B cell (primary cell): Measurements from ENCODE around the gene SLC12A4. TPM values are rescaled to one million over a fixed set of nuclear protein-coding genes. Genes with fewer than 3 reads are reported as not detected.
"Not testable (repeated sequence)": the region's sequence is repeated elsewhere in the genome, so short reads cannot be mapped to it uniquely, and the experiment has no call there.

Experiments used
- ATAC-seq: fragments of 200-7000 bp; cut with Tn5 transposase; one replicate; pipeline ENCODE4 v1.10.0; 2021; ENCODE audit warnings: low read depth, mild to moderate bottlenecking, moderate number of reproducible peaks, moderate library complexity
- CTCF ChIA-PET: fragments of 350-600 bp; sonication (Branson Sonifier 250); formaldehyde crosslinking; loops from one replicate; lab custom pipeline; 2021; ENCODE audit warnings: antibody characterized with exemption, inconsistent platforms; lab: Charles Lee
- POLR2A ChIA-PET: fragments of 350-600 bp; sonication (Branson Sonifier 250); formaldehyde crosslinking; loops from one replicate; lab custom pipeline; 2021; ENCODE audit warnings: antibody characterized with exemption; lab: Charles Lee
- DNase-seq: peaks from one replicate; pipeline ENCODE4 v3.0.0; 2013
- H2AFZ ChIP-seq: 2 replicates; pipeline ENCODE4 v1.6.1; 2012; ENCODE audit warnings: mild to moderate bottlenecking, low read depth, low read length; ENCODE audit not compliant: insufficient read depth, poor library complexity, severe bottlenecking
- H3K27ac ChIP-seq, 2 donors: 1 replicate in 1 of 2; 2 replicates in 1 of 2; pipeline ENCODE4 v1.5.1; 2012 to 2013; ENCODE audit warnings: low read length in 2 of 2, mild to moderate bottlenecking in 2 of 2, moderate library complexity in 1 of 2
- H3K27me3 ChIP-seq, 4 experiments: fragments of 200-600 bp in 1 of 4; sonication (generic) in 1 of 4; replicated peaks in 1 of 4; 1 replicate in 2 of 4; 2 replicates in 2 of 4; pipeline versions ENCODE4 v1.6.1 to v1.7.0; 2013 to 2016; ENCODE audit warnings: low read length in 3 of 4, mild to moderate bottlenecking in 2 of 4, mixed read lengths in 1 of 4, moderate library complexity in 1 of 4; ENCODE audit not compliant: insufficient read depth in 4 of 4, control insufficient read depth in 3 of 4; ENCODE audit errors: control extremely low read depth in 1 of 4
- H3K36me3 ChIP-seq, 2 experiments: replicated peaks in 1 of 2; 1 replicate in 1 of 2; 2 replicates in 1 of 2; pipeline versions ENCODE4 v1.6.1 to v1.7.1; 2013; ENCODE audit warnings: low read length in 1 of 2; ENCODE audit not compliant: insufficient read depth in 2 of 2, control insufficient read depth in 1 of 2; ENCODE audit errors: control extremely low read depth in 1 of 2, extremely low read depth in 1 of 2
- H3K4me1 ChIP-seq, 2 donors: fragments of 200-600 bp in 1 of 2; sonication (generic) in 1 of 2; 1 replicate in 1 of 2; 2 replicates in 1 of 2; pipeline versions ENCODE4 v1.5.1 to v1.6.1; 2013 to 2017; ENCODE audit warnings: low read length in 2 of 2; ENCODE audit not compliant: control insufficient read depth in 2 of 2, insufficient read depth in 2 of 2
- H3K4me2 ChIP-seq: replicated peaks from 2 replicates; pipeline ENCODE3; 2012; ENCODE audit warnings: mild to moderate bottlenecking, low read depth, low read length; ENCODE audit not compliant: poor library complexity, severe bottlenecking
- H3K4me3 ChIP-seq, 5 experiments: fragments of 200-600 bp in 1 of 5; sonication (generic) in 1 of 5; 1 replicate in 3 of 5; 2 replicates in 2 of 5; pipeline versions ENCODE4 v1.5.1 to v1.7.0; 2011 to 2016; ENCODE audit warnings: low read length in 4 of 5, mild to moderate bottlenecking in 4 of 5, low read depth in 2 of 5, control low read depth in 1 of 5, moderate library complexity in 1 of 5; ENCODE audit not compliant: insufficient read depth in 1 of 5; ENCODE audit errors: control extremely low read depth in 1 of 5, extremely low read depth in 1 of 5
- H3K79me2 ChIP-seq: fragments of 200-600 bp; sonication (generic); one replicate; pipeline ENCODE4 v1.6.0; 2016; ENCODE audit warnings: low read length; ENCODE audit not compliant: control insufficient read depth, insufficient read depth
- H3K9ac ChIP-seq: fragments of 200-600 bp; sonication (generic); 2 replicates; pipeline ENCODE4 v1.6.1; 2017; ENCODE audit warnings: mild to moderate bottlenecking, low read length, moderate library complexity
- H3K9me3 ChIP-seq, 3 donors: one replicate each; pipeline versions ENCODE4 v1.6.1 to v1.7.1; 2013; ENCODE audit warnings: low read length in 2 of 3; ENCODE audit not compliant: control insufficient read depth in 2 of 3, insufficient read depth in 1 of 3; ENCODE audit errors: control extremely low read depth in 1 of 3
- H4K20me1 ChIP-seq: 2 replicates; pipeline ENCODE4 v1.6.0; 2012; ENCODE audit warnings: mild to moderate bottlenecking, low read length; ENCODE audit not compliant: insufficient read depth, control insufficient read depth, poor library complexity, severe bottlenecking
- H3K27ac Mint-ChIP-seq: one replicate; pipeline ENCODE4 v1.8.0; 2021; ENCODE audit warnings: mixed read lengths
- H3K27me3 Mint-ChIP-seq: one replicate; pipeline ENCODE4 v1.8.0; 2021; ENCODE audit warnings: mixed read lengths
- H3K4me1 Mint-ChIP-seq: one replicate; pipeline ENCODE4 v1.8.0; 2021; ENCODE audit warnings: mixed read lengths
- H3K4me3 Mint-ChIP-seq: one replicate; pipeline ENCODE4 v1.8.0; 2021; ENCODE audit warnings: mixed read lengths
- H3K9me3 Mint-ChIP-seq: one replicate; pipeline ENCODE4 v1.8.0; 2022; ENCODE audit warnings: mixed read lengths; ENCODE audit not compliant: insufficient read depth
- EZH2 ChIP-seq: IDR thresholded peaks from 2 replicates; pipeline ENCODE4 v1.6.1; 2012; ENCODE audit warnings: borderline replicate concordance, low read depth, mild to moderate bottlenecking, moderate library complexity, low read length; ENCODE audit not compliant: insufficient read depth, poor library complexity, severe bottlenecking
- WGBS: methylation state at CpG from one replicate; pipeline ENCODE4 v1.1.5; 2013; ENCODE audit warnings: missing lambda C conversion rate; ENCODE audit not compliant: insufficient coverage; 5-methylcytosine and 5-hydroxymethylcytosine counted together
- intact Hi-C: fragments of 100-400 bp; cut with micrococcal nuclease; formaldehyde crosslinking; loops from one replicate; pipeline ENCODE4 v1.10.0; 2022
- polyA plus RNA-seq: library from polyadenylated mRNA; depleted of rRNA; stranded (reverse); fragments of >200 nt; gene quantifications from 2 replicates; pipeline ENCODE4 v1.2.3, GENCODE V29; 2012
- total RNA-seq, 2 donors: library from RNA; stranded (reverse); fragments of 120-200 nt in 1 of 2; gene quantifications; 1 replicate in 1 of 2; 2 replicates in 1 of 2; pipeline versions ENCODE4 v1.2.3 to v1.2.4, GENCODE V29; 2013 to 2022
- TF ChIP-seq, protein P1 (sequence below): fragments of 200-600 bp; IDR thresholded peaks from one replicate; pipeline ENCODE4 v1.8.0; 2022; ENCODE audit warnings: antibody characterized with exemption, mild to moderate bottlenecking

The SLC12A4 gene
- total and polyA plus RNA-seq, 2 donors (not counting 1 experiment from before 2014, with no cell fraction given) = 20.2 to 42.2 TPM

- H4K20me1 ChIP-seq = peaks cover 60% of the 10 kb centered on the region
- CTCF ChIA-PET = interaction anchor here (1.0 to 1.2 kb wide), 2 partner anchors 13 to 99 kb away, joined by 3 read pairs; no protein-coding TSS in a partner anchor
- Mint-ChIP-seq H3K27ac (peak overlapping the region; percentile 32), H3K4me3 (no peak overlapping the region), H3K4me1 (peaks cover 1% of the 10 kb centered on the region), H3K9me3 (no peaks in the 10 kb centered on the region), H3K27me3 (no peaks in the 10 kb centered on the region)
- no peak overlapping the region for H3K27ac ChIP-seq
- no peak overlapping the region for H3K4me2 ChIP-seq
- DNase-seq = no peak
- H3K9me3 ChIP-seq = no peaks in the 10 kb centered on the region
- WGBS = 89% methylated on average over 4 of the region's 7 CpGs
- POLR2A ChIA-PET = no interaction called here
- ATAC-seq = no peak
- H3K27me3 ChIP-seq = no peaks in the 10 kb centered on the region
- no peaks in the 10 kb centered on the region for H3K4me1 ChIP-seq
- no peak for TF ChIP-seq EZH2
- TF ChIP-seq, protein P1, sequence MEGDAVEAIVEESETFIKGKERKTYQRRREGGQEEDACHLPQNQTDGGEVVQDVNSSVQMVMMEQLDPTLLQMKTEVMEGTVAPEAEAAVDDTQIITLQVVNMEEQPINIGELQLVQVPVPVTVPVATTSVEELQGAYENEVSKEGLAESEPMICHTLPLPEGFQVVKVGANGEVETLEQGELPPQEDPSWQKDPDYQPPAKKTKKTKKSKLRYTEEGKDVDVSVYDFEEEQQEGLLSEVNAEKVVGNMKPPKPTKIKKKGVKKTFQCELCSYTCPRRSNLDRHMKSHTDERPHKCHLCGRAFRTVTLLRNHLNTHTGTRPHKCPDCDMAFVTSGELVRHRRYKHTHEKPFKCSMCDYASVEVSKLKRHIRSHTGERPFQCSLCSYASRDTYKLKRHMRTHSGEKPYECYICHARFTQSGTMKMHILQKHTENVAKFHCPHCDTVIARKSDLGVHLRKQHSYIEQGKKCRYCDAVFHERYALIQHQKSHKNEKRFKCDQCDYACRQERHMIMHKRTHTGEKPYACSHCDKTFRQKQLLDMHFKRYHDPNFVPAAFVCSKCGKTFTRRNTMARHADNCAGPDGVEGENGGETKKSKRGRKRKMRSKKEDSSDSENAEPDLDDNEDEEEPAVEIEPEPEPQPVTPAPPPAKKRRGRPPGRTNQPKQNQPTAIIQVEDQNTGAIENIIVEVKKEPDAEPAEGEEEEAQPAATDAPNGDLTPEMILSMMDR = no peak
- intact Hi-C loops = no loop called here
- H3K4me3 ChIP-seq = no peak overlapping the region
- peaks cover 77% of the 10 kb centered on the region for H3K79me2 ChIP-seq
- H2AFZ ChIP-seq = no peak overlapping the region
- H3K9ac ChIP-seq = no peak overlapping the region
- H3K36me3 ChIP-seq = peaks cover 0 to 26% of the 10 kb centered on the region in 2 experiments
Observed at GRCh38 chr16:67915831-67916723, 52.4 kb downstream of the SLC12A4 start.

- H3K9me3 ChIP-seq, intact Hi-C loops, H3K4me1 Mint-ChIP-seq, H3K27ac Mint-ChIP-seq, H3K4me3 Mint-ChIP-seq, H3K27ac ChIP-seq, H3K4me3 ChIP-seq, H3K27me3 ChIP-seq, H3K4me2 ChIP-seq, H2AFZ ChIP-seq, H3K9me3 Mint-ChIP-seq, H3K4me1 ChIP-seq, DNase-seq, H3K9ac ChIP-seq, H3K27me3 Mint-ChIP-seq, ATAC-seq: not testable (repeated sequence)
- Histone ChIP-seq H3K79me2 (peaks cover 79% of the 10 kb centered on the region), H3K36me3 (peaks cover 0 to 31% of the 10 kb centered on the region in 2 experiments), H4K20me1 (peaks cover 61% of the 10 kb centered on the region)
- POLR2A ChIA-PET = interaction anchor here (0.7 kb wide), 1 partner anchor 181 kb away, joined by 4 read pairs; no protein-coding TSS in a partner anchor
- CTCF ChIA-PET = interaction anchor here (0.5 to 1.2 kb wide), 4 partner anchors 12 to 99 kb away, joined by 3 read pairs; no protein-coding TSS in a partner anchor
- no CpG with 5 or more reads among the region's 2 CpGs for WGBS
Observed at GRCh38 chr16:67915496-67915769, 53.0 kb downstream of the SLC12A4 start.
